ENCODE results near the gene SPIN4.
A peak's percentile ranks its signal among the peaks of the same experiment; 100 is the strongest.
"Not testable (repeated sequence)": the region's sequence is repeated elsewhere in the genome, so short reads cannot be mapped to it uniquely, and the experiment has no call there.

Gene SPIN4

DNA sequence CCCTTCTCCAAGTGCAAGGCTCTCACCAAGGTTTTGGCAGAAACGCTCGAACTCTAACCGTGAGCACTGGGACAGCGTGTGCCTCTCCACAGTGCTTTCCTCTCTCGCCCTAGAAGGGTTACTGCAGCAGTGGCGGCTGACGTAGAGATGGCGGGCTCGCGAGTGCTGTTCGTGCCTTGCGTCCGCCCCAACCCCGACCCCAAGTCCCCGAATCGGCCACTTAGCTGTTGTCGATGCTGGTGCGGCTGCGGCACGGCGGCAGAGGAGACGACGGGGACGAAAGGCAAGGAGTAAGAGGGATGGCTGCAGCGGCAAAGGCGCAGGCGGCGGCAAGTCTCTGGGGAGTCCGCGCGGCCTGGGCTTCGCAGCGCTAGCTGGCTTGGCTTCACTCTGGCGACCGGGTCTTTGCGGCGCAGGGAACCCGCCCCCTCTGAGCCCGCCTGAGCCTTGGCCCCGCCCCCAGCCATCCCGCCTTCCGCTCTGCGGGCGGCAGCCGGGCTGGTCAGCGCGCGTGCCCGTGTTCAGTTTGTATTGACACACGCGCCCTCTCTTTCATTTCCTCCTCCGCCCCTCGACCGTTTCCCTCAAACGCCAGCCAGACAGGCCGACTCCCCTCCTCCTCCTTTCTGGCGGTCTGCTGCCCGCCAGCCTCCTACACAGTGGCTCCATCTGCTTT lies at the start of gene SPIN4:
Gene SPIN4, minus strand, starts transcription at position 392 of the 676 bp plus-strand sequence. CDS start 513 bp downstream, outside the sequence.
- peak; percentile 96 for DNase-seq

- no peak for DNase-seq
These were observed 49.2 kb upstream of the SPIN4 start for GRCh38 chrX:63400340-63400739.

- DNase-seq = no peak
These were observed 43.7 kb upstream of the SPIN4 start for GRCh38 chrX:63394872-63395271.

GRCh38 chrX:63393094-63393493 lies 42.0 kb upstream of the SPIN4 start:
- DNase-seq = not testable (repeated sequence)

- no peak for DNase-seq
These were observed 36.3 kb upstream of the SPIN4 start for GRCh38 chrX:63387411-63387810.

GRCh38 chrX:63384263-63384662 lies 33.1 kb upstream of the SPIN4 start:
- not testable (repeated sequence) for DNase-seq

- not testable (repeated sequence) for DNase-seq
These were observed 21.9 kb upstream of the SPIN4 start for GRCh38 chrX:63373012-63373411.

DNA sequence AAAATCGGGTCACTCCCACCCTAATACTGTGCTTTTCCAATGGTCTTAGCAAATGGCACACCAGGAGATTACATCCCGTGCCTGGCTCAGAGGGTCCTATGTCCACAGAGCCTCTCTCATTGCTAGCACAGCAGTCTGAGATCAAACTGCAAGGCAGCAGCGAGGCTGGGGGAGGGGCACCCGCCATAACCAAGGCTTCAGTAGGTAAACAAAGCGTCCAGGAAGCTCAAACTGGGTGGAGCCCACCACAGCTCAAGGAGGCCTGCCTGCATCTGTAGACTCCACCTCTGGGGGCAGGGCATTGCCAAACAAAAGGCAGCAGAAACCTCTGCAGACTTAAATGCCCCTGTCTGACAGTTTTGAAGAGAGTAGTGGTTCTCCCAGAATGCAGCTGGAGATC lies 16.6 kb upstream of the SPIN4 start:
- not testable (repeated sequence) for DNase-seq

- DNase-seq = peak; percentile 42
These were observed 12.7 kb upstream of the SPIN4 start for GRCh38 chrX:63363788-63364187.

GRCh38 chrX:63361494-63361893 lies 10.4 kb upstream of the SPIN4 start:
- DNase-seq = no peak

DNA sequence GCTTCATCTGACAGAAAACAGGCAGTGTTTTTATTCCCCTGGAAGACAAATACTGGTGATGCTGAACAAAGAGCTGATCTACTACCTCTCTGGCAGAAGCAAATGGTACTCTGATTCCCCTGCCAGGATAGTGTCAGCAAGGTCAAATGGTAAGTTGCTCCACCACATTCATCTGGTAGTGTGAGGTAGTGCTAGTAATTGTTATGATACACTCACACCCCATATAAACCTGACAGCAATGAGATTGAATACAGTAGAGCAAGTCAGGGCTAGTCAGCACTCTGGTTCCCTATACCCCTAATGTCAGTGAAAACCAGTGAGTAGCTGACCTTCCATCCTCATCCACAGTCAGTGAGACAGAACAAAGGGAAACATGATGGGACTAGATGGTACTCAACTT lies 3.4 kb upstream of the SPIN4 start:
- DNase-seq = peak; percentile 1

DNA sequence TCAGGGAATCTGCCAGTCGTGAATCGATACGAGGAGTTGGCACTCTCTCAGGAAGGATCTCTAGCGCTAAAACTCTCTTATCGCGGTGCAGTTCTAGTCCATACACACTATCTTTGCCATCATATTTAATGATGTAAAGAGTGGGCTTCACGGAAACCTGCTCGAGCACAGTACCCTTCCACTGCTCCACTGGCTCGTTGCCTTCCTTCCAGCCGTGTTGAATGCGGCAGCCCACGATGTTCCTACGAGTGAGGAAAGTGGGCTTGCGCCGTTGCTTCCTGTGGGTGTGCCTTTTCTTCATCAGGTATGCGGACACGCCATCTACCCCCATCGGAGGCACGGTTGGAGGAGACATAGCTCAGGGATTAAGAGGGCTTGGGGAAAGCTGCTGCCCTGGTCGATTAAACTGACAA lies 661 bp downstream of the SPIN4 start:
- DNase-seq = peak; percentile 78

DNA sequence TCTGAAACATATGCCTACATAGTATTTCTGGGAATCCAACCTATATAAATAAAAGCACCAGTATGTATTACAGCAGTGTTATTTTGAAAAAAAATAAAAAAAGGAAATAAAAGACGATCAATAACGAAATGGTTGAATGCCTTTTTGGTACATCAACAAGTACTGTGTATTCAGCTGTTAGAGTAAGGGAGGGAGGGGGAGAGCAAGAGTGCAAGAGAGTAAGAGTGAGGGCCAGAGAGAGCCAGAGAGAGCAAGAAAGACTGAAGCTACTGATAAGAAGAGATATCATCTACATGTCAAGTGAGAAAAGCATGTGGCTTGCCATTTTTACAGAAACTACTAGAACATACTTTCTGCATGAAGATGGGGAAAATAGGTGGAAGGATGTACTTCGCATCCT lies 1.8 kb downstream of the SPIN4 start:
- peak; percentile 62 for DNase-seq

DNA sequence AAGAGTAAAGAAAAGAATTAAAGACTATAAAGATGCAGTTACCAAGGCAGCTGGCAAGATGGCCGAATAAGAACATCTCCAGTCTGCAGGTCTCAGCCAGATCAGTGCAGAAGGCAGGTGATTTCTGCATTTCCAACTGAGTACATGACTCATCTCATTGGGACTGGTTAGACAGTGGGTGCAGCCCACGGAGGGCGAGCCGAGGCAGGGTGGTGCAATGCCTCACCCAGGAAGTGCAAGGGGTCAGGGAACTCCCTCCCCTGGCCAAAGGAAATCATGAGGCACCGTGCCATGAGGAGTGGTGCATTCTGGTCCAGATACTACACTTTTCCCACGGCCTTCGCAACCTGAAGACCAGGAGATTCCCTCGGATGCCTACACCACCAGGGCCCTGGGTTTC lies 20.5 kb downstream of the SPIN4 start:
- no peak for DNase-seq

- DNase-seq = no peak
These were observed 23.3 kb downstream of the SPIN4 start for GRCh38 chrX:63327788-63328187.

DNA sequence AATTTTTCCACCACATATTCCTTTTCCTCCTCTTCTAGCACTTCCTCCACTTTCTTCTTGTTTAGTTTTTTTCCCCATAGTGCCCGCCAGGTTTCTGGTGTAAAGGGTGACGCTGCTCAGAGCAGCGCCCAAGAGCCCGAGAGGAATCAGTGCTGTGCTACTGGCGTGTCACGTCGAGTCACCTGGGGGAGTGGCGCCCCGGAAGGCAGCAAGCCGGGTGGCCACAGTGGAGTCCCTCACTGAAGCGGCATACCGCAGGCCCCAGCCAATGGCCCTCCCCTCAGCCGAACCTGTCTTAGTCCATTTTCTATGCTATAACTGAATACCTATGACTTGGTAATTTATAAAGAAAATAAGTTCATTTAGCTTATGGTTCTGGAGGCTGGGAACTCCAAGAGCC lies 51.5 kb downstream of the SPIN4 start:
- DNase-seq = no peak

Data from DMS53 (cell line).